Panc1 (cell line): ENCODE data around the gene SLC2A1.

Source experiments
- CTCF ChIP-seq: fragments of 450-650 bp; IDR thresholded peaks from 2 replicates; pipeline ENCODE4 v1.5.1; 2017; ENCODE audit warnings: mild to moderate bottlenecking
- SIN3A ChIP-seq: IDR thresholded peaks from 2 replicates; pipeline ENCODE4 v1.6.1; 2012; ENCODE audit warnings: low read depth, mild to moderate bottlenecking, low read length, moderate library complexity, borderline replicate concordance; ENCODE audit not compliant: insufficient read depth

GRCh38 chr1:42935971-42936308, 22.7 kb downstream of the SLC2A1 start:
- TF ChIP-seq CTCF = no peak
- TF ChIP-seq SIN3A = no peak
